ENCODE results near the gene L1CAM. TPM values are rescaled to one million over a fixed set of nuclear protein-coding genes. Genes with fewer than 3 reads are reported as not detected.

Gene L1CAM
- 1.4 and 2.4 TPM in 2 replicates for total RNA-seq
- long read RNA-seq: 0 reads

DNA sequence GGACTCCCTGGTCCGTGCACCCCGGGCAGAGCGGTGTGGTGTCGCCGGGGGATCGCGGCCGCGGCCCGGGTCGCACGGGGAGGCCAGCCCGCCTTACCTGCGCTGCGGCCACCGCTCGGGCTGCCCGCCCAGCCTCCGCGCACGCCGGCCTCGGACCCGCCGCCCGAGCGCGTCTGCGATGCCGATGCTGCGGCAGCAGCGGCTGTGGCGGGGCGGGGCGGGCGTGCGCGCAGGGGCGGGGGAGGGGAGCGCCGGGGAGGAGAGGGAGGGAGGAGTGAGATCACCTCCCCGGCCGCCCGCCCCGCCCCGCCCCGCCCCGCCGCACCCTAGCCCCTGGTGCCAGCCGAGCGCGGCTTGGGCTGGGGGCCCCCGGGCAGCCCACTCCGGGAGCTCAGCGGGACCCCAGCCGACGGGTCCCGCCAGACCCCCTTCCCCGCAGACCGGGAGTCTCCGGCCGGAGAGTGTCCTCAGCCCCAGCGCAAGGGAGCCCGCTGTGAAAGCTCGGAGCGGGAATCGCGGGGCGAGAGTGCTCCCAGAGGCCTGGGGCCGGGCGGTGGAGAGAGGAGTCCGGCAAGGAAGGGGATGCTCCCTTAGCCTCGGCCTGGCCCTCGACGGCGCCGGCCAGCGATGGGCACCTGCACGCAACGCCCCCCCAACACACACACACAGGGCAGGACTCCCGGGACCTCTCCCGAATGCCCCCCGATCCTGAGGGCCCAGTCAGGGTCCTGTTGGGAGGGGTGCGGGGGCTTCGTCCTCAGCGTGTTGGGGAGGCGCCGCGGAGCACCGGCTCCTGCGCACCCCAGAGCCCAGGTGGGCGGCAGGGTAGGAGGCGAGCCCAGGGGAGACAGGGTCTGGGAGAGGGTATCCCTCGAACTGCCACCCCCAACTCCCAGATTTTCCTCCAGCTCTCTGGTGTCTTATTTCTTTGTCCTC lies at the start of gene L1CAM:
Gene L1CAM, minus strand, starts transcription at position 206 of the 936 bp plus-strand sequence. CDS start 10,337 bp downstream, outside the sequence.
- no peak for TF ChIP-seq CTCF (IDR thresholded peaks at IDR 0.05; ENCODE audit: unreplicated experiment)
- Mint-ChIP-seq H3K4me1 (ENCODE audit: low read depth) (no peaks in the 10 kb centered on the region), H3K4me3 (ENCODE audit: low read depth) (no peak within 1 kb of the TSS), H3K27me3 (peaks cover 47% of the 10 kb centered on the region), H3K9me3 (ENCODE audit: low read depth) (peaks cover 9% of the 10 kb centered on the region), H3K27ac (no peak within 1 kb of the TSS), H3K36me3 (ENCODE audit: insufficient read depth) (no peaks in the 10 kb centered on the region)
- no peak for DNase-seq (ENCODE audit: low spot score, unreplicated experiment)

GRCh38 chrX:153935326-153935851 lies 49.4 kb upstream of the L1CAM start:
- Mint-ChIP-seq H3K27ac (no peak overlapping the region), H3K36me3 (ENCODE audit: insufficient read depth) (peaks cover 4% of the 10 kb centered on the region), H3K4me1 (ENCODE audit: low read depth) (peaks cover 5% of the 10 kb centered on the region), H3K27me3 (no peaks in the 10 kb centered on the region), H3K4me3 (ENCODE audit: low read depth) (peak overlapping the region; percentile 68), H3K9me3 (ENCODE audit: low read depth) (peaks cover 7% of the 10 kb centered on the region)
- no peak for TF ChIP-seq CTCF (IDR thresholded peaks at IDR 0.05; ENCODE audit: unreplicated experiment)
- no peak for DNase-seq (ENCODE audit: low spot score, unreplicated experiment)

DNA sequence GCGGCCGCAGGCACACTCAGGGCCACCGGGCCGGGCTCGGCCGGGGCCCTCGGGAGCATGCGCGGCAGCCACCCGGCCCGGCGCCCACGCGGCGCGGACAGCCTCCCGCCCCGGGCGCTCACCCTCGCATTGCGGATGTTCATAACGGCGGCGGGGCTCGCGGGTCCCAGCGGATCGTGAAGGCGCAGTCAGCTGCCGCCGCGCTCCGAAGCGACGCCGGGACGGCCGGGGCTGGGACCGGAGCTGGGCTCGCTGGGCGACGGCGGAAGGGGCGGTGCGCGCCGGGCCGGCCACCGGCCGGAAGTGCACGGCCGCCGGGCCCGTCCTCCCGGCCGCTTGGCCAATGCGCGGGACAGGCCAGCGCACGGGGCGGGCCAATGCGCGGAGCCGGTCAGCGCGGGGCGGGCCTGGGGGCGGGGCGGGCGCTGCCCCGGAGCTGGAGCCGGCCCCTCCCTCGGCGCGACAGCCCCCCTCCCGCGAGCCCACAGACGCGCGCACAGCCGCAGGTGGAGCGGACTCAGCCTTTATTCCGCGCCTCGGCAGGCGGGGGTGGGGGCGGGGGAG lies 48.9 kb upstream of the L1CAM start, which contains the start of gene NAA10:
Gene NAA10, minus strand, starts transcription at position 276 of the 564 bp plus-strand sequence. Its CDS starts 133 bp downstream, at position 143.
- peak within 1 kb of the TSS; percentile 86 for H3K4me3 Mint-ChIP-seq (ENCODE audit: low read depth)
- TF ChIP-seq CTCF (IDR thresholded peaks at IDR 0.05; ENCODE audit: unreplicated experiment): no peak
- H3K9me3 Mint-ChIP-seq (ENCODE audit: low read depth): peaks cover 7% of the 10 kb centered on the region
- peaks cover 4% of the 10 kb centered on the region for H3K36me3 Mint-ChIP-seq (ENCODE audit: insufficient read depth)
- peak; percentile 58 for DNase-seq (ENCODE audit: low spot score, unreplicated experiment)
- peaks cover 5% of the 10 kb centered on the region for H3K4me1 Mint-ChIP-seq (ENCODE audit: low read depth)
- no peak within 1 kb of the TSS for H3K27ac Mint-ChIP-seq
- H3K27me3 Mint-ChIP-seq: no peaks in the 10 kb centered on the region

- no peaks in the 10 kb centered on the region for H3K27me3 Mint-ChIP-seq
- peak overlapping the region; percentile 86 for H3K4me3 Mint-ChIP-seq (ENCODE audit: low read depth)
- peaks cover 4% of the 10 kb centered on the region for H3K36me3 Mint-ChIP-seq (ENCODE audit: insufficient read depth)
- no peak for DNase-seq (ENCODE audit: low spot score, unreplicated experiment)
- no peak overlapping the region for H3K27ac Mint-ChIP-seq
- H3K4me1 Mint-ChIP-seq (ENCODE audit: low read depth): peaks cover 5% of the 10 kb centered on the region
- TF ChIP-seq CTCF (IDR thresholded peaks at IDR 0.05; ENCODE audit: unreplicated experiment): no peak
- H3K9me3 Mint-ChIP-seq (ENCODE audit: low read depth): peaks cover 7% of the 10 kb centered on the region
These were observed 48.3 kb upstream of the L1CAM start for GRCh38 chrX:153934148-153934761.

DNA sequence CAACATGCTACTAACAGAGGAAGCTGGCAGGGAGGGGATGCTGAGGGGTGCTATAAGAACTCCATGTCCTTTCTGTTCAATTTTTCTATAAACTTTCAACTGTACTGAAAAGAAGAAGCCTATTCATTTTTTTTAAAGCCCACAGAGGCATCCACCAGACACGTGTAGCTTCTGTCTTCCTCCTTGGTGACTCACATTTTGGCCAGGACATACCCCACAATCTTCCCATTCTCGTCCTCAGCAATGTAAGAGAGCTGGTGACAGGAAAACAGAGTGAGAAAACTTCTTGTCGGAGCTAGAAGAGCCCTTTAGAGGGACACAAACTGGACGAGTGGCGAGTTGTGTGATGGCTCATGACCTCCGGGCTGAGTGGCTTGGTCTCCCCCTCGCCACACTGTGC lies 47.8 kb upstream of the L1CAM start:
- peaks cover 10% of the 10 kb centered on the region for H3K9me3 Mint-ChIP-seq (ENCODE audit: low read depth)
- H3K4me3 Mint-ChIP-seq (ENCODE audit: low read depth): peak overlapping the region; percentile 86
- no peaks in the 10 kb centered on the region for H3K27me3 Mint-ChIP-seq
- DNase-seq (ENCODE audit: low spot score, unreplicated experiment): no peak
- H3K36me3 Mint-ChIP-seq (ENCODE audit: insufficient read depth): peaks cover 4% of the 10 kb centered on the region
- no peak for TF ChIP-seq CTCF (IDR thresholded peaks at IDR 0.05; ENCODE audit: unreplicated experiment)
- H3K4me1 Mint-ChIP-seq (ENCODE audit: low read depth): peaks cover 7% of the 10 kb centered on the region
- H3K27ac Mint-ChIP-seq: no peak overlapping the region

Measured in progenitor cell of endocrine pancreas (in vitro differentiated cells).